Fibroblast of skin of right biceps (primary cell): Measurements from ENCODE around the gene PLA2G1B.

Source experiments
- DNase-seq: peaks from one replicate; pipeline ENCODE4 v3.0.0-alpha.2; 2013

The PLA2G1B gene

DNA sequence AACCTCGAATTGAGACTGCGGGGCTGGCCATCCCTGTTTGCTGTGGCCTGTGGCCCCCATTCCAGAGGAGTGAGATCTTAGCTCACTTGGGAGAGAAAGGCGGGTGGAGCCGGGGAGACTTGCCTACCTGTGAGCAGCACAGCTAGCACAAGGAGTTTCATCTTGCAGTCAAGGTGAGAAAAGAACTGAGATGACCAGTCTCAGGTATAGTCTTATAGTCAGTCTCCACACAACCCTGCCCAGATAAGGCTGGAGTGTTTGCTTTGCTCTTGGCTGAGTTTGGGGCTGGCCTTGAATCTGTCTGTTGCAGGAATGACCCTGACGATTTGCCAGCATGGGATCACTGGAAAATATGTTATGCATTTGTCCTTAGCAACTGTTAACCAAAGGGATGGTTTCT, at the start of gene PLA2G1B:
PLA2G1B (minus strand) TSS at position 187 of the 400 bp plus-strand sequence; CDS start at position 161, 26 bp downstream.
- no peak for DNase-seq

DNA sequence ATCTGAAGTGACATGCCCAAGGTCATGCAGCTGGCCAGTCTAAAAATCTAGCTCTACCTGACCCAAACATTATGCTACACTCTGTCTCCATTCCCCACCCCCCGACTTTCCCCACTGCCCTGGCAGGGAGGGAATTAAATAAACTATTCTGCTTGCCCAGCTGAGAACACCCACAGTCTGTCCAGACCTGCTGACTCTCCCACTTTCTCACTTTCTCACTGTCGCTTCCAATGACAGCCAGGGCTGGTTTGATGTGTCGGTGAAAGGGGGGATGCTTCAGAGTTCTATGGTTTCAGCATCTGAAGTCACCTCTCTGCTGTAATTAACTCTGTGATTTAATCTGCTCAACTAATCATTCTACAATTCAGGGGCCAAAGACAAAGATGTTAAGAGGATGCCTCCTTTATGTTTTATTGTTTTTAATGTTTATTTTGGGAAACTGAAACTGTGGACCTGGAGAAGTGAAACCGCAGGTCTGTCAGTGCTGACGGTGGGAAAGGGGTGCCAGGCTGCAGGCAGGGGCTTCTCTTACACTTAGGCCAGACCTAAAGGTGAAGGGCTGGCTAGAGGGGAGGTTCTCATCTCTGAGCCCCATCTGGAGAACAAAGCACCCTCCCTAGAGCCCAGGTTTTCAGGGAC, 49.5 kb upstream of the PLA2G1B start:
- DNase-seq = no peak

DNA sequence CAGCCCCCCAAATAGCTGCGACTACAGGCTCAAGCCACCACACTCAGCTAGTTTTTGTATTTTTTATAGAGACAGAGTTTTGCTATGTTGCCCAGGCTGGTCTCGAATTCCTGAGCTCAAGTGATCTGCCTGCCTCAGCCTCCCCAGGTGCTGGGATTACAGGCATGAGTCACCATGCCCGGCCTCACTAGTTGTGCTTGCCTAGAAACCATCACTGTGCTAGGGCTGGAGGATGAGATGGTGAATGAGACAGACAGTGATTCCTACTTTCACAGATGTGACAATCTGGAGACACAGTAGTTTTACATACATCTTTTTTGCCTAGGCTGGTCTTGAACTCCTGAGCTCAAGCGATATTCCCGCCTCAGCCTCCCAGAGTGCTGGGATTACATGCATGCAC, 48.8 kb upstream of the PLA2G1B start:
- DNase-seq = no peak

DNA sequence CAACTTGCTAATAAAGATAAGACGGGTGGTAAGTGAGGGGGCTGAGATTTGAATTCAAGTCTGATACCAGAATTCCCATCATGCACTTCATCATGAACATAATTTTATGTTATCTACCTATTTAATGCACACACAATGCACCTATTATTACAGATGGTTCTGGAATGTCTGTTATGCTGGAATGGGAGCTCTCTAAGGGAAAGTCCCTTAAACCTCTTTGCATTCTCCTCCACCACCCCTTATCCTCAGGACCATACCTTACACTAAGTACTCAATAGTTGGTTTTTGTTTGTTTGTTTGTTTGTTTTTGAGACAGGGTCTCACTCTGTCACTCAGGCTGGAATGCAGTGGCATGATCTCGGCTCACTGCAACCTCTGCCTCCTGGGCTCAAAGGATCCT, 48.4 kb upstream of the PLA2G1B start:
- DNase-seq = no peak

- DNase-seq = no peak
Measured at GRCh38 chr12:120373683-120374082, 46.1 kb upstream of the PLA2G1B start.

GRCh38 chr12:120370343-120371243, 43.0 kb upstream of the PLA2G1B start:
- DNase-seq = no peak

DNA sequence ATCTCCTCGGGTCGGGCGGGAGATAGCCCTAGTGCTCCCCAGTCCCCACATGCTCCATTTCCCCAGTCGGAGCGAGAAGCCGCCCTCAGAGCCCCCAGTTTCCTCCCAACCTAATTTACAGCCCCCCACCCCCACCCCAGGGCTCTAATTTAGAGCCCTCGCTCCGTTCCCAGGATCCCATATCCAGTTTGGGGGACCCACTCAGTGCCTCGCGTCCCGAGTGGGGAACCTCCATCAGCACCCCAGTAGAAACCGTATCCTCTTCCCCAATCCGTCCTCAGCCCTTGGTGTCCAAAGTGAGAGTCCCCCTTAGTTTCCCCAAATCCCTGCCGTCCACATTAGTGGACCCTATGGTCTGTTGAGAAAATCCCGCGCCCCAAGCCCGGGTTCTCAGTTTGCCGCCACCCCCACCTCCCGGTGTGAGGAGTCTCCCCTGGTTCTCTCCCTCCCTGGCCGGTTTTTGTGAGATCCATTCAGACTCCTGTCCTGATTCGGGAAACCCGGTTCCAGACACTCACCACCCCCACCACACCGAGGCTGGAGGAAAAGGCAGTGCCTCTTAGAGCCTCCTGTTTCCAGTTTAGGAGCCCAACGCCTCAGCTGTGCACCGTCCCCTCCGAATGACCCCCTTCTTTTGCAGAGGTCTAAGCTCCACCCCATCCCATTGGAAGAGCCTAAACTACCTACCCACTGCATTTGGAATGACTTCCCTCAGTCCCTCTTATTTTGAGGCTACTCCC, 42.2 kb upstream of the PLA2G1B start:
- DNase-seq = no peak

GRCh38 chr12:120368789-120369602, 41.4 kb upstream of the PLA2G1B start, which contains the start of gene MSI1:
Gene MSI1 (minus strand): TSS chr12:120369164. CDS start chr12:120369091, 73 bp downstream.
- DNase-seq = no peak

GRCh38 chr12:120367924-120368788, 40.6 kb upstream of the PLA2G1B start:
- DNase-seq = no peak

- no peak for DNase-seq
Measured at GRCh38 chr12:120367233-120367923, 39.8 kb upstream of the PLA2G1B start.

GRCh38 chr12:120366845-120367232, 39.3 kb upstream of the PLA2G1B start:
- DNase-seq = no peak

DNA sequence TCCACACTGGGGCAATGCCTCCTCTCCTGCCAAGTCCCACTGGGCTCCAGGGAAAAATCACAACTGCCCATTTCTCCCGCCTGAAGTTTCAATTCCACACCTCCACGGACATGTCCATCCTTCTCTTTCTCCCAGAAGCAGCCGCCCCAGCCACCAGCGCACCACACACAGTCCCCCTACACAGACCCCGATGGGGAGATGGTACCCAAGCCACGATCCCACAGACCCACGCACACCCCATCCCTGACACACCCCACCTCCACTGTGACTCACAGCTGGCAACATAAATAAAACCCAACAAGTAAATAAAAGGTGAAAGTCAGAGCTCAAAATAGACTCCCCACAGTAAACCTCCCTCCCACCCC, 38.7 kb upstream of the PLA2G1B start:
- no peak for DNase-seq

DNA sequence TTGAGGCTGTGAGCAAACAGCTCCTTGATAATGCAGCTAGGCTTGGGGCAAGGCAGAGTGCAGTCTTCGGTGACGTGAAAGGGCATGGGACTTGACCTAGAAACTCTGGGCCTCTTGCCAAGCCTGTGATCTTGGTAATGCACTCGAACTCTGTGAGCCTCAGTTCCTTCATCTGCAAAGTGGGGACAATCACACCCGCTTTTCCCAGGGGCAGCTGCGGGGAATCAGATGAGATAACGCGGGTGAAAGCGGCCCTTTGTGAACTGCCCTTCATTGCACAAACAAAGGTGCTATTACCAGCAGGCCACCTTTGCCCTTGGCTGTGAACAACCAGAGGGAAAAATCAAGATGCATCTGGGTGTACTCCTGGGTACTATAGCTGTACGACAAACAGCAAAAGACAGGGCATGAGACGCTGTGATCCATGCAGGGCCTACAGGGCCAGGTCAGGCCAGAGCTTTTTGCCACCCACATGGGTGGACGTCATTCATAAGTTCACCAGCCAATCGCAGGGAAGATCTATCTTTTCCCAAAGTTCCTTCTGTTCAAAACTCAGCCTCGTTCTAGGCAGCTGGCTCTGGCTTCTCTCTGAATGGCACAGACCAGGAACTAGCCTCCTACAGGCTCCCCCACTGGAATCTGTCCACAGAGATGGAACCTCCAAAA, 38.2 kb upstream of the PLA2G1B start:
- DNase-seq = no peak

DNA sequence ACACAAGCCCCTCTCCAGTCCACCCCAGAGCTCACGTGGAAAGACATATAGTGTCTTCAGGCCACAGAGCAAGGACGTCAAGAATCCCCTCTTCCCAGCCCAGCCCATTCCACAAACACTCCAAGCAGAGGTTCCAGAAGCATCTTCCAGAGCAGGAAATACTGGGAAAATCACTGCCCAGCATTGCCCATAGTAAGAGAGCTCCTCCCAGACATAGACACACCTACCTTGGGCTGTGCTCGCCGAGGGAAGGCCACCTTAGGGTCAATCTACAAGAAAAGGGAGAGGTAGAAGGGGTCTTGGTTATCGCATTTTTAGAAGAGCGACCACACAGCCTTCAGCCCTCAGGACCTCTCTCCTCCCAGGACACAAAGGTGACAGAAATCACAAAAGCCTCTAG, 36.9 kb upstream of the PLA2G1B start:
- DNase-seq = no peak

- DNase-seq = no peak
Measured at GRCh38 chr12:120363274-120363855, 35.8 kb upstream of the PLA2G1B start.

DNA sequence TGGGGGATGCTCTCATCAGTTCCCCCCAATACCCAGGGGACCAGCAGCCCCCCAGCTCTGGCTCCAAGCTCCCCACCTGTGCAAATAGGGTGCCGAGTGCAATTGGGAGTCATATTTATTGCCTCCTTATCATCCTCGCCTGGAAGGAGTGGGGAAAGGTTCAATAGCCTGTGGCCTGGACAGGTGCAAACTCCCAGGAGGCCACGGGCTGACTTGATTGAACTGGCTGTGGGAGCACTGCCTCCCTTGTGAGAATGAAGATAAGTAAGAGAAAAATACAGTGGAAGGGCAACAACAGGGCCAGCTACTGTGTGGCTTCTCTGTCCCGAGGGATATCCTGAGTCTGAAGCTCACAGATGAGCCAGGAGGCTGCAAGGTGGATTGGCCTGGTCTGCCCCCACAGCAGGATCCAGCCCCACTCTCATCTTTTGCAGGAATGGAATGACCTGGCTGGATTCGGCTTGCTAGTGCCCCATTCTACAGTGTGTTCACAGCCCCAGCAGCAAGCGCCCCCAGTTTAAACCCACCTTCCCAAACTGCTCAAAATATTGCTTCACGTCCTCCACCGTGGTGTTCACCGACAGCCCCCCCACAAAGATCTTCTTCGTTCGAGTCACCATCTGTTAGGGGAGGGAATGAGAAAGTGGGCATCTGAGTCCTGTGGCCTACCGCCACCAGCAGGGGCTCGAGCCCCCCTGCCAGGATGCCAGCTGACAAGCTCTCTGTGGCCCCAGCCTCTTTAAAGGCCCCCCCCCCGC, 35.1 kb upstream of the PLA2G1B start:
- DNase-seq = no peak

DNA sequence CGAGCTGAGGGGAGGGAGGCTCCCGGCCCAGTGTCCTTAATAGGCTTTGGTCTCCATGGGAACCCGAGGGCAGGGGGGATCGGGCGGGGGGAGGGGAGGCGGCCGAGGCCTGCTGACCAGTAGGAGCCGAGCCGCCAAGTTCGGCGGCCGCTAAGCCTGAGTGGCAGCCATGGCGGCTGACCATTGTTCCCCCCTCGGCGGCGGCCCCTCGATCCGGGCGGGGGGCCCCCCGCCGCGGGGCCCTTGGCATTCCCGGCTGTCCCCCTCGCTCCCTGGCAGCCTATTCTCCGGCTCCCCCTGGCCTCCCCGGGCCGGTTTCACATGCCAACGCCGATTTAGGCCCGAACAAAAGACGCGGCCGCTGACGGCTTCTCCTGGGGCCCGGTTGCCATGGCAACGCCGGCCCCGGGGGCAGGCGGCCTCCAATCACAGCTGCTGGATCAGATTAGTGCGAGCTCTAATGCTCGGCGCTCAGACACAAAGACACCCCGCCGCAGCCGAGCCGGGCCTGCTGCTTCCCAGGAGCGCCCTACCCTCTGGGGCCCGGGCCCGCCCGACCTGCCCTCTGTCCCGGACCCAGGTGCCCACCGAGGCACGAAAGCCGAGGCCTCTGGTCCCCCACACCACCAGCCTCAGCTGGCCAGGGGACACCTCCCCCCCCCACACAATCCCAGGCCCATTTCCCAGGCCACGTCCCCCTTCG, 34.1 kb upstream of the PLA2G1B start:
- DNase-seq = peak; percentile 83

GRCh38 chr12:120359128-120359527, 31.5 kb upstream of the PLA2G1B start:
- DNase-seq = no peak
